Fibroblast of skin of back (primary cell): ENCODE measurements around the gene RNASE8.

Source experiments
- DNase-seq: peaks from one replicate; pipeline ENCODE4 v3.0.0-alpha.2; 2013

RNASE8 gene

GRCh38 chr14:21093769-21094681 lies 36.4 kb downstream of the RNASE8 start:
- DNase-seq, result no peak

GRCh38 chr14:21095430-21096205 lies 38.0 kb downstream of the RNASE8 start:
- peak; percentile 50 for DNase-seq

GRCh38 chr14:21096438-21096837 lies 38.8 kb downstream of the RNASE8 start:
- no peak for DNase-seq

GRCh38 chr14:21096978-21097635 lies 39.5 kb downstream of the RNASE8 start:
- DNase-seq, result no peak

- DNase-seq, result no peak
These were observed 40.0 kb downstream of the RNASE8 start for GRCh38 chr14:21097636-21098075.

- DNase-seq, result peak; percentile 63
These were observed 40.7 kb downstream of the RNASE8 start, which contains the start of gene ZNF219 for GRCh38 chr14:21098076-21098891. Gene ZNF219, minus strand, starts transcription at chr14:21098655. Its CDS starts 5,064 bp downstream, at chr14:21093591.

- DNase-seq, result no peak
These were observed 41.4 kb downstream of the RNASE8 start for GRCh38 chr14:21098892-21099595.

- DNase-seq, result no peak
These were observed 42.0 kb downstream of the RNASE8 start for GRCh38 chr14:21099596-21099985.

GRCh38 chr14:21100931-21101330 lies 43.3 kb downstream of the RNASE8 start, which contains the start of gene TMEM253:
Gene TMEM253, plus strand, starts transcription at chr14:21101066. Its CDS starts 278 bp downstream, at chr14:21101344.
- DNase-seq, result no peak

- no peak for DNase-seq
These were observed 44.3 kb downstream of the RNASE8 start for GRCh38 chr14:21101802-21102413.

GRCh38 chr14:21102521-21103410 lies 45.1 kb downstream of the RNASE8 start:
- DNase-seq, result no peak

GRCh38 chr14:21103411-21103709 lies 45.7 kb downstream of the RNASE8 start:
- DNase-seq, result no peak

GRCh38 chr14:21103710-21104447 lies 46.3 kb downstream of the RNASE8 start:
- DNase-seq, result peak; percentile 97

GRCh38 chr14:21104448-21105060 lies 46.9 kb downstream of the RNASE8 start:
- peak; percentile 81 for DNase-seq

GRCh38 chr14:21105095-21105494 lies 47.5 kb downstream of the RNASE8 start:
- no peak for DNase-seq

GRCh38 chr14:21106176-21106497 lies 48.5 kb downstream of the RNASE8 start:
- DNase-seq, result no peak

- peak; percentile 69 for DNase-seq
These were observed 49.1 kb downstream of the RNASE8 start for GRCh38 chr14:21106498-21107282.

GRCh38 chr14:21107283-21107800 lies 49.7 kb downstream of the RNASE8 start:
- no peak for DNase-seq
